ENCODE results near the gene ARL8A. TPM values are rescaled to one million over a fixed set of nuclear protein-coding genes. Genes with fewer than 3 reads are reported as not detected.

Gene ARL8A
- total and polyA plus RNA-seq, 2 of the 4 experiments (the other 2 are of a cell fraction): 18.1 to 30.7 TPM

DNA sequence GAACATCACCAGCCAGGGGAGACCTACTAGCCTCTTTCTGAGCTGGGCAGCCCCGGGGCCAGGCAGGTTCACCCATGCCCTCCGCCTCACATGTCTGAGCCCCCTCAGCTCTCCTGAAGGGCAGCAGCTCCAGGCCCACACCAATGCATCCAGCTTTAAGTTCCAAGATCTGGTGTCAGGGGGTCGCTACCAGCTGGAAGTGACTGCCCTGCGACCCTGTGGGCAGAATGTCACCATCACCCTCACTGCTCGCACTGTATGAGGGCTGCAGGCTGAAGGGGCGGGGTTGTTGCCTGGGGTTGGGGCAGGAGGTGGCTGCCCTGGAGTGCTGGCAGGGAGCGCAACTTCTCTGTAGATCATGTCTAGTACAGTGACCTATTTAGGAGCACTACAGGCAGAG lies 24.3 kb upstream of the ARL8A start:
- Histone ChIP-seq H4K20me1 (ENCODE audit: insufficient read depth, low read length) (no peaks in the 10 kb centered on the region), H3K23ac (ENCODE audit: low read depth, low read length) (no peak overlapping the region), H3K4me1 (ENCODE audit: control insufficient read depth, insufficient read depth, low read length) (no peaks in the 10 kb centered on the region), H2BK15ac (ENCODE audit: low read depth, low read length) (no peak overlapping the region), H3K27me3 (ENCODE audit: control insufficient read depth, insufficient read depth, low read length) (peaks cover 36% of the 10 kb centered on the region), H2BK20ac (ENCODE audit: low read depth, low read length) (no peak overlapping the region), H3K14ac (replicated peaks; ENCODE audit: low read depth, low read length) (no peak overlapping the region), H3K36me3 (ENCODE audit: control insufficient read depth, insufficient read depth, low read length) (no peaks in the 10 kb centered on the region), H3K4ac (ENCODE audit: low read depth, low read length) (no peak overlapping the region), H3K9me1 (ENCODE audit: insufficient read depth, low read length) (no peaks in the 10 kb centered on the region), H4K8ac (ENCODE audit: low read depth in 2 of 2, low read length in 2 of 2) (no peak overlapping the region), H4K91ac (ENCODE audit: insufficient read depth, low read depth, low read length) (no peak overlapping the region), H3K9ac (ENCODE audit: low read depth, low read length) (no peak overlapping the region), H3K27ac (ENCODE audit: insufficient read depth, low read length) (no peak overlapping the region), H2BK120ac (ENCODE audit: low read depth, low read length) (no peak overlapping the region), H2AFZ (replicated peaks; ENCODE audit: low read length, poor library complexity) (no peak overlapping the region), H3K18ac (ENCODE audit: low read depth, low read length) (no peak overlapping the region), H3K9me3 (ENCODE audit: control insufficient read depth, insufficient read depth, low read length) (no peaks in the 10 kb centered on the region), H2AK9ac (replicated peaks; ENCODE audit: low read depth, low read length, poor library complexity) (no peak overlapping the region), H3K4me2 (ENCODE audit: low read depth, low read length) (no peak overlapping the region), H3K56ac (ENCODE audit: extremely low read depth, insufficient read depth, low read length) (no peak overlapping the region), H4K5ac (ENCODE audit: low read depth, low read length) (no peak overlapping the region), H2BK5ac (ENCODE audit: low read depth, low read length, poor library complexity, severe bottlenecking) (no peak overlapping the region), H3K79me1 (ENCODE audit: low read depth in 1 of 2, low read length in 2 of 2) (no peaks in the 10 kb centered on the region), H2AK5ac (ENCODE audit: low read depth, low read length) (no peak overlapping the region), H3K4me3 (ENCODE audit: insufficient read depth, low read depth, low read length) (no peak overlapping the region)
- no CpG with 5 or more reads among the region's 7 CpGs for WGBS, 2 experiments (ENCODE audit: extremely low coverage in 2 of 2, insufficient read length in 1 of 2)
- intact Hi-C loops (cut with micrococcal nuclease) (loop anchor here (10.0 kb wide), 1 partner anchor 894 kb away; no protein-coding TSS in a partner anchor), in situ Hi-C loops (cut with MboI; ENCODE audit: low sequenced_read_pairs) (no loop called here), dilution Hi-C loops (cut with HindIII; ENCODE audit: low sequenced_read_pairs, unreplicated experiment) (no loop called here)
- BruUV-seq (replicated peaks): no TSS peak
- ChIA-PET CTCF (no interaction called here), POLR2A (ENCODE audit: unreplicated experiment) (no interaction called here)
- TF ChIP-seq RCOR1 (IDR thresholded peaks at IDR 0.05; ENCODE audit: insufficient replicate concordance, low read length) (no peak), RFX5 (IDR thresholded peaks at IDR 0.05; ENCODE audit: low read depth, low read length) (no peak), CEBPB (IDR thresholded peaks at IDR 0.05; ENCODE audit: low read depth, low read length) (no peak), RAD21 (IDR thresholded peaks at IDR 0.05; ENCODE audit: low read length) (no peak), CHD1 (IDR thresholded peaks at IDR 0.05; ENCODE audit: low read depth, low read length) (no peak), SMC3 (IDR thresholded peaks at IDR 0.05; ENCODE audit: low read depth, low read length) (no peak), MAFK (IDR thresholded peaks at IDR 0.05; ENCODE audit: low read depth, low read length) (no peak), POLR2A (IDR thresholded peaks at IDR 0.05; ENCODE audit: low read depth, low read length) (no peak), MAZ (IDR thresholded peaks at IDR 0.05; ENCODE audit: borderline replicate concordance, low read depth, low read length) (no peak), MXI1 (IDR thresholded peaks at IDR 0.05; ENCODE audit: borderline replicate concordance, low read depth, low read length) (no peak), FOS (IDR thresholded peaks at IDR 0.05; ENCODE audit: low read depth, low read length) (no peak), BHLHE40 (IDR thresholded peaks at IDR 0.05; ENCODE audit: low read depth, low read length) (no peak), NFE2L2 (IDR thresholded peaks at IDR 0.05; ENCODE audit: low read depth, low read length) (no peak)
- TF ChIP-seq, protein P1, sequence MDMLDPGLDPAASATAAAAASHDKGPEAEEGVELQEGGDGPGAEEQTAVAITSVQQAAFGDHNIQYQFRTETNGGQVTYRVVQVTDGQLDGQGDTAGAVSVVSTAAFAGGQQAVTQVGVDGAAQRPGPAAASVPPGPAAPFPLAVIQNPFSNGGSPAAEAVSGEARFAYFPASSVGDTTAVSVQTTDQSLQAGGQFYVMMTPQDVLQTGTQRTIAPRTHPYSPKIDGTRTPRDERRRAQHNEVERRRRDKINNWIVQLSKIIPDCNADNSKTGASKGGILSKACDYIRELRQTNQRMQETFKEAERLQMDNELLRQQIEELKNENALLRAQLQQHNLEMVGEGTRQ (IDR thresholded peaks at IDR 0.05; ENCODE audit: low read depth, low read length): no peak
- TF ChIP-seq, protein P2, sequence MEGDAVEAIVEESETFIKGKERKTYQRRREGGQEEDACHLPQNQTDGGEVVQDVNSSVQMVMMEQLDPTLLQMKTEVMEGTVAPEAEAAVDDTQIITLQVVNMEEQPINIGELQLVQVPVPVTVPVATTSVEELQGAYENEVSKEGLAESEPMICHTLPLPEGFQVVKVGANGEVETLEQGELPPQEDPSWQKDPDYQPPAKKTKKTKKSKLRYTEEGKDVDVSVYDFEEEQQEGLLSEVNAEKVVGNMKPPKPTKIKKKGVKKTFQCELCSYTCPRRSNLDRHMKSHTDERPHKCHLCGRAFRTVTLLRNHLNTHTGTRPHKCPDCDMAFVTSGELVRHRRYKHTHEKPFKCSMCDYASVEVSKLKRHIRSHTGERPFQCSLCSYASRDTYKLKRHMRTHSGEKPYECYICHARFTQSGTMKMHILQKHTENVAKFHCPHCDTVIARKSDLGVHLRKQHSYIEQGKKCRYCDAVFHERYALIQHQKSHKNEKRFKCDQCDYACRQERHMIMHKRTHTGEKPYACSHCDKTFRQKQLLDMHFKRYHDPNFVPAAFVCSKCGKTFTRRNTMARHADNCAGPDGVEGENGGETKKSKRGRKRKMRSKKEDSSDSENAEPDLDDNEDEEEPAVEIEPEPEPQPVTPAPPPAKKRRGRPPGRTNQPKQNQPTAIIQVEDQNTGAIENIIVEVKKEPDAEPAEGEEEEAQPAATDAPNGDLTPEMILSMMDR (conservative IDR thresholded peaks at IDR 0.05; ENCODE audit: low read depth, low read length): no peak
- TF ChIP-seq, protein P3, sequence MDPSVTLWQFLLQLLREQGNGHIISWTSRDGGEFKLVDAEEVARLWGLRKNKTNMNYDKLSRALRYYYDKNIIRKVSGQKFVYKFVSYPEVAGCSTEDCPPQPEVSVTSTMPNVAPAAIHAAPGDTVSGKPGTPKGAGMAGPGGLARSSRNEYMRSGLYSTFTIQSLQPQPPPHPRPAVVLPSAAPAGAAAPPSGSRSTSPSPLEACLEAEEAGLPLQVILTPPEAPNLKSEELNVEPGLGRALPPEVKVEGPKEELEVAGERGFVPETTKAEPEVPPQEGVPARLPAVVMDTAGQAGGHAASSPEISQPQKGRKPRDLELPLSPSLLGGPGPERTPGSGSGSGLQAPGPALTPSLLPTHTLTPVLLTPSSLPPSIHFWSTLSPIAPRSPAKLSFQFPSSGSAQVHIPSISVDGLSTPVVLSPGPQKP (IDR thresholded peaks at IDR 0.05; ENCODE audit: borderline replicate concordance, low read depth, low read length): no peak
- DNase-seq: no peak
- no peak for ATAC-seq (ENCODE audit: low read depth)

Measured in IMR-90 (cell line).